GM21786 (cell line): ENCODE data around the gene WIF1.

Experiments used
- ATAC-seq: cut with Tn5 transposase; IDR thresholded peaks from one replicate; pipeline ENCODE4 v1.9.1; 2021; ENCODE audit not compliant: unreplicated experiment

The WIF1 gene

GRCh38 chr12:65023485-65023884, 97.6 kb downstream of the WIF1 start:
- no peak for ATAC-seq

- ATAC-seq: no peak
These were observed 98.1 kb downstream of the WIF1 start for GRCh38 chr12:65022960-65023359.

- no peak for ATAC-seq
These were observed 98.7 kb downstream of the WIF1 start for GRCh38 chr12:65022421-65022820.

- ATAC-seq: no peak
These were observed 101.3 kb downstream of the WIF1 start for GRCh38 chr12:65019696-65020234.

GRCh38 chr12:65016881-65017650, 104.0 kb downstream of the WIF1 start:
- no peak for ATAC-seq

GRCh38 chr12:65015850-65016249, 105.3 kb downstream of the WIF1 start:
- ATAC-seq: no peak

GRCh38 chr12:65014504-65015271, 106.4 kb downstream of the WIF1 start:
- ATAC-seq: no peak

GRCh38 chr12:65010437-65010836, 110.7 kb downstream of the WIF1 start:
- no peak for ATAC-seq

- no peak for ATAC-seq
These were observed 115.4 kb downstream of the WIF1 start for GRCh38 chr12:65005716-65006115.

- ATAC-seq: no peak
These were observed 116.8 kb downstream of the WIF1 start for GRCh38 chr12:65004270-65004669.
